Endothelial cell of umbilical vein (primary cell): Measurements from ENCODE around the gene TYRP1. TPM values are rescaled to one million over a fixed set of nuclear protein-coding genes. Genes with fewer than 3 reads are reported as not detected.

Experiments
- BruUV-seq: library from RNA; stranded (reverse); fragments of 400-500 nt; replicated peaks from 2 replicates; lab custom pipeline; 2021; lab: Mats Ljungman, UMichigan
- CTCF ChIA-PET: fragments of 300-600, 350-600 bp; sonication (Branson Sonifier 250); formaldehyde crosslinking; loops from one replicate; lab custom pipeline; 2021; ENCODE audit warnings: antibody characterized with exemption, inconsistent platforms; lab: Charles Lee
- POLR2A ChIA-PET: fragments of 300-600, 350-600 bp; sonication (Branson Sonifier 250); formaldehyde crosslinking; loops from one replicate; lab custom pipeline; 2021; ENCODE audit warnings: antibody characterized with exemption, inconsistent platforms; lab: Charles Lee
- DNase-seq: peaks from one replicate; pipeline ENCODE4 v3.0.0-alpha.2; 2011; ENCODE audit warnings: low read depth, low spot score
- FAIRE-seq: peaks from 2 replicates; lab custom pipeline; 2011; peaks lifted over from hg19 to GRCh38; lab: Jason Lieb, UNC
- H2AFZ ChIP-seq: 2 replicates; pipeline ENCODE4 v1.6.0; 2012; ENCODE audit warnings: low read depth, low read length, control low read depth, inconsistent platforms
- H3K27ac ChIP-seq: 2 replicates; pipeline ENCODE4 v1.5.1; 2011; ENCODE audit warnings: low read depth, mild to moderate bottlenecking, control low read depth, low read length, moderate library complexity; ENCODE audit not compliant: insufficient read depth
- H3K27me3 ChIP-seq, 2 experiments: 2 replicates each; pipeline versions ENCODE4 v1.6.0 to v1.6.1; 2011; ENCODE audit warnings: low read length in 2 of 2, mixed read lengths in 1 of 2; ENCODE audit not compliant: control insufficient read depth in 2 of 2, insufficient read depth in 2 of 2
- H3K36me3 ChIP-seq, 2 experiments: 2 replicates in 1 of 2; 3 replicates in 1 of 2; pipeline ENCODE4 v1.5.1; 2011; ENCODE audit warnings: low read length in 2 of 2, mild to moderate bottlenecking in 1 of 2, moderate library complexity in 1 of 2; ENCODE audit not compliant: control insufficient read depth in 2 of 2, insufficient read depth in 2 of 2; ENCODE audit errors: extremely low read depth in 1 of 2
- H3K4me1 ChIP-seq: 3 replicates; pipeline ENCODE4 v1.5.1; 2011; ENCODE audit warnings: mild to moderate bottlenecking, low read length; ENCODE audit not compliant: control insufficient read depth, insufficient read depth; ENCODE audit errors: extremely low read depth
- H3K4me2 ChIP-seq: 2 replicates; pipeline ENCODE4 v1.6.1; 2011; ENCODE audit warnings: low read length, control low read depth, mixed read lengths; ENCODE audit not compliant: insufficient read depth
- H3K4me3 ChIP-seq, 3 experiments: fragments of 200-600 bp in 1 of 3; sonication (generic), shearing (Covaris generic) in 1 of 3; replicated peaks in 1 of 3; 2 replicates each; pipeline ENCODE4 v1.5.1; 2011 to 2016; ENCODE audit warnings: control low read depth in 3 of 3, low read length in 3 of 3, mild to moderate bottlenecking in 2 of 3, inconsistent platforms in 1 of 3, low read depth in 1 of 3, moderate library complexity in 1 of 3; ENCODE audit not compliant: insufficient read depth in 1 of 3
- H3K79me2 ChIP-seq: 2 replicates; pipeline ENCODE4 v1.6.0; 2012; ENCODE audit warnings: low read length, inconsistent platforms; ENCODE audit not compliant: control insufficient read depth, insufficient read depth
- H3K9ac ChIP-seq: replicated peaks from 2 replicates; pipeline ENCODE3; 2011; ENCODE audit warnings: low read length, control low read depth; ENCODE audit not compliant: insufficient read depth; ENCODE audit errors: extremely low read depth
- H3K9me1 ChIP-seq: replicated peaks from 3 replicates; pipeline ENCODE4 v1.6.0; 2011; ENCODE audit warnings: mild to moderate bottlenecking, low read length; ENCODE audit not compliant: control insufficient read depth, insufficient read depth; ENCODE audit errors: extremely low read depth
- H3K9me3 ChIP-seq: replicated peaks from 2 replicates; pipeline ENCODE4 v1.5.1; 2012; ENCODE audit warnings: low read length, inconsistent platforms; ENCODE audit not compliant: control insufficient read depth, insufficient read depth
- H4K20me1 ChIP-seq: replicated peaks from 2 replicates; pipeline ENCODE3; 2011; ENCODE audit warnings: mild to moderate bottlenecking, low read length; ENCODE audit not compliant: control insufficient read depth, insufficient read depth; ENCODE audit errors: extremely low read depth
- EZH2 ChIP-seq: IDR thresholded peaks from 2 replicates; pipeline ENCODE4 v1.6.1; 2012; ENCODE audit warnings: borderline replicate concordance, low read depth, mild to moderate bottlenecking, moderate library complexity, low read length, inconsistent platforms; ENCODE audit not compliant: severe bottlenecking
- FOS ChIP-seq: IDR thresholded peaks from 2 replicates; pipeline ENCODE4 v1.6.1; 2011; ENCODE audit warnings: mild to moderate bottlenecking, low read length, moderate library complexity, borderline replicate concordance; ENCODE audit not compliant: insufficient read depth
- GATA2 ChIP-seq: IDR thresholded peaks from 2 replicates; pipeline ENCODE4 v1.7.0; 2011; ENCODE audit warnings: low read depth, mild to moderate bottlenecking, moderate library complexity, mixed read lengths, low read length; ENCODE audit not compliant: insufficient read length, insufficient read depth
- JUN ChIP-seq: IDR thresholded peaks from 2 replicates; pipeline ENCODE4 v1.6.1; 2011; ENCODE audit warnings: borderline replicate concordance, low read depth; ENCODE audit not compliant: insufficient read length, insufficient read depth
- MAX ChIP-seq: IDR thresholded peaks from 2 replicates; pipeline ENCODE4 v1.6.1; 2011; ENCODE audit not compliant: insufficient read depth, insufficient read length
- MYC ChIP-seq: IDR thresholded peaks from one replicate; pipeline ENCODE4 v1.6.1; 2011; ENCODE audit warnings: mild to moderate bottlenecking, low read depth, low read length
- POLR2A ChIP-seq: IDR thresholded peaks from 2 replicates; pipeline ENCODE4 v1.6.1; 2012; ENCODE audit warnings: low read depth, mild to moderate bottlenecking, control low read depth, low read length
- POLR2AphosphoS5 ChIP-seq: IDR thresholded peaks from 2 replicates; pipeline ENCODE4 v1.6.1; 2012; ENCODE audit warnings: low read depth, mild to moderate bottlenecking, control low read depth, low read length, moderate library complexity; ENCODE audit not compliant: insufficient read depth
- dilution Hi-C: fragments of 300-500 bp; cut with MboI; formaldehyde crosslinking; loops from one replicate; pipeline ENCODE4 v1.15.0; 2019; ENCODE audit warnings: low sequenced_read_pairs; ENCODE audit not compliant: extremely low pct_ligation_motif_present
- intact Hi-C: fragments of 100-400 bp; cut with micrococcal nuclease; formaldehyde crosslinking; loops from one replicate; pipeline ENCODE4 v1.10.0; 2022
- polyA plus RNA-seq, 4 experiments: library from polyadenylated mRNA; depleted of rRNA in 3 of 4; stranded (reverse) in 3 of 4; unstranded in 1 of 4; fragments of >200 nt; gene quantifications; 2 replicates each; pipeline versions ENCODE4 v1.2.1 to v1.2.3, GENCODE V29; 2011 to 2012; ENCODE audit warnings: missing spikeins in 1 of 4
- total RNA-seq: library from RNA; stranded (reverse); gene quantifications from 2 replicates; pipeline ENCODE4 v1.2.3, GENCODE V29; 2021
- TF ChIP-seq, protein P1 (sequence below), 2 donors: IDR thresholded peaks; 1 replicate in 1 of 2; 2 replicates in 1 of 2; pipeline ENCODE4 v1.5.1; 2011; ENCODE audit warnings: low read length in 2 of 2, mild to moderate bottlenecking in 2 of 2, moderate library complexity in 2 of 2, control low read depth in 1 of 2, inconsistent platforms in 1 of 2, low read depth in 1 of 2; ENCODE audit not compliant: insufficient read depth in 1 of 2; ENCODE audit errors: extremely low read depth in 1 of 2

TYRP1 gene
- total and polyA plus RNA-seq, 2 donors (not counting 3 experiments of a cell fraction or from before 2014, with no cell fraction given) = 0.63 TPM; not detected in 1

- TF ChIP-seq POLR2A (no peak), EZH2 (no peak), MYC (no peak), POLR2AphosphoS5 (no peak), FOS (no peak), MAX (no peak), GATA2 (no peak), JUN (no peak)
- TF ChIP-seq, protein P1, sequence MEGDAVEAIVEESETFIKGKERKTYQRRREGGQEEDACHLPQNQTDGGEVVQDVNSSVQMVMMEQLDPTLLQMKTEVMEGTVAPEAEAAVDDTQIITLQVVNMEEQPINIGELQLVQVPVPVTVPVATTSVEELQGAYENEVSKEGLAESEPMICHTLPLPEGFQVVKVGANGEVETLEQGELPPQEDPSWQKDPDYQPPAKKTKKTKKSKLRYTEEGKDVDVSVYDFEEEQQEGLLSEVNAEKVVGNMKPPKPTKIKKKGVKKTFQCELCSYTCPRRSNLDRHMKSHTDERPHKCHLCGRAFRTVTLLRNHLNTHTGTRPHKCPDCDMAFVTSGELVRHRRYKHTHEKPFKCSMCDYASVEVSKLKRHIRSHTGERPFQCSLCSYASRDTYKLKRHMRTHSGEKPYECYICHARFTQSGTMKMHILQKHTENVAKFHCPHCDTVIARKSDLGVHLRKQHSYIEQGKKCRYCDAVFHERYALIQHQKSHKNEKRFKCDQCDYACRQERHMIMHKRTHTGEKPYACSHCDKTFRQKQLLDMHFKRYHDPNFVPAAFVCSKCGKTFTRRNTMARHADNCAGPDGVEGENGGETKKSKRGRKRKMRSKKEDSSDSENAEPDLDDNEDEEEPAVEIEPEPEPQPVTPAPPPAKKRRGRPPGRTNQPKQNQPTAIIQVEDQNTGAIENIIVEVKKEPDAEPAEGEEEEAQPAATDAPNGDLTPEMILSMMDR (IDR thresholded peaks at IDR 0.05; ENCODE audit: extremely low read depth in 1 of 2, insufficient read depth in 1 of 2, low read depth in 1 of 2, low read length in 2 of 2) = no peak
- intact Hi-C loops (loop anchor here (2.0 kb wide), 1 partner anchor 144 kb away; no protein-coding TSS in a partner anchor), dilution Hi-C loops (no loop called here)
- Histone ChIP-seq H3K4me2 (no peak overlapping the region), H3K27me3 (no peaks in the 10 kb centered on the region), H3K9ac (no peak overlapping the region), H3K36me3 (no peaks in the 10 kb centered on the region), H3K4me1 (no peaks in the 10 kb centered on the region), H3K9me1 (no peaks in the 10 kb centered on the region), H4K20me1 (no peaks in the 10 kb centered on the region), H2AFZ (no peak overlapping the region), H3K79me2 (no peaks in the 10 kb centered on the region), H3K4me3 (no peak overlapping the region), H3K27ac (no peak overlapping the region), H3K9me3 (no peaks in the 10 kb centered on the region)
- CTCF ChIA-PET = interaction anchor here (0.7 to 2.0 kb wide), 11 partner anchors 10 to 232 kb away, joined by 3 to 14 read pairs (median 5); no protein-coding TSS in a partner anchor
- DNase-seq (no peak), FAIRE-seq (no peak)
- no TSS peak for BruUV-seq
- POLR2A ChIA-PET = no interaction called here
Measured at GRCh38 chr9:12698986-12699385, 5.8 kb downstream of the TYRP1 start.
